HG03575 (cell line): Measurements from ENCODE around the gene APOA4.
"Not testable (repeated sequence)": the region's sequence is repeated elsewhere in the genome, so short reads cannot be mapped to it uniquely, and the experiment has no call there.

Experiments used
- ATAC-seq: cut with Tn5 transposase; IDR thresholded peaks from one replicate; pipeline ENCODE4 v1.9.1; 2021; ENCODE audit not compliant: unreplicated experiment, insufficient number of reproducible peaks, low FRiP score; ENCODE audit errors: extremely low read depth

APOA4 gene

DNA sequence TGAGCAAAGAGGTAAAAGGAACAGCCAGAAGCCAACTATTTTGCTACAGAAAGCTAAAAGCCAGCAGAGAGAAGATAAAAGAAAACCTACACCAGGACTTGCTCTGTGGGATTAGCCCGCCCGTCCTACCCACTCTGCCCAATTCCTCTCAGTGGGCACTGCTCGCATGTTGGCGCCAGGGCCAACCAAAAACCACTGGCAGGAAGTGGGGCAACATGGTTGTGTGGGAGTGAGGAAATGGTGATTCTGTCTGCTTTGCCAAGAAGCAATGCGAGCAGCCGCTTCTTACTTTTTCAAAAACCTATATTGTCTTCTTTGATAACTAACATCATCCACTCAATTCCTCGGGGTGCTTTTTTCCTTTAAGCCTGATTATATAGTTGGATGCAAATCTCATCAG, 28.5 kb upstream of the APOA4 start:
- ATAC-seq, result no peak

DNA sequence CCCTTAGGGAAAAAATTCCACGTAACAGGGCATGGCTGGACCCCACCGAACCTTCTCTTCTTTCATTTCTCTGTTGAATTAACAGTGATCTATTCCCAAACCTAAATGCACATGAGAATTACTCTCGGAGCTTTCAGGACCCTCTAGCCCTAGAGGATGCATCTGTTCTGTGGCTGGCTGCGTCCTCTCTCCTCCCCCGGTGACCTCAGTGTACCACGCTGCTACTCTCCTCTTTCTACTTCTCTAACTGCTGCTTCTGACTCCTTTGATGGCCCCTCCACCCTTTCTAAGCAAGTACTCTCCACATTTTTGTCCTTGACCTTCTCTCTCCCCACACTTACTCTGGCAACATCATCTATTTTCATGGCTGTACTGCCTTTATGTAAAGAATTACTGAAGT, 26.4 kb upstream of the APOA4 start:
- ATAC-seq, result no peak

DNA sequence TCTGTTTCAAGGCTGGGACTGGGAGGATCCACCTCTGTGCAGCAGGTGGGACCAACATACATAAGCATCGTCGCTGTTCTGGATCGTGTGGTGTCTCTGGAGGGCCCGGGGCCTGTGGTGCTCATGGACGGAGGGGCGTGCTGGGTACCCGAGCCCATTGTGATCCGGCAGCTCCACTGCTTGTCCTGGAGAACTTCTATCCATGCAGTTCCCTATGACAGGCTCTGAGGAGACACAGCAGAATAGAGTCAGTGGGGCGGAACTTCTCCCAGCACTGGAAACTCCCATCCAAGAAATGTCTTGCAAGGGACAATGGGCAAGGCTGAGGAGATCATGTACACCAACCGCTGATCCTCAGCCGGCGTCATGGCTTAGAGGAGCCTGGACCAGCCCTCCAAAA, 26.0 kb upstream of the APOA4 start:
- ATAC-seq, result no peak

DNA sequence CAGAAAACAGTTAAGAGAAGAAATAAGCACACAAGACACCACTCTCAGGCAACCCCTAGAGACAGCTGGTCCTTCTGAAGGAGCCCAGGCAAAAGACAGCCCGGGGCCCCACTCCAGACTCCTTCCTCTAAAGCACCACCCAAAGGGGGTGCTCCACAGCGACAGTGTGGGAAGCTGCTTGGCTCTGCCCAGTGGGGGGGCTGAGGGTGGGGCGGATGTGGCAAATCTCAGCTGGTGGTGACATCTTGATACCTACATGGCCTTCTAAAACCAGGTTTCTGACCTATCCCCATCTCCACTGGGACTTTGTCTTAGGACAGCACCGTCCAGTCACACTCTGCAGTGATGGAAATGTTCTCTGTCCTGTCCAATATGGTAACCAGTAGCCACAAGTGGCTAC, 24.5 kb upstream of the APOA4 start:
- no peak for ATAC-seq

DNA sequence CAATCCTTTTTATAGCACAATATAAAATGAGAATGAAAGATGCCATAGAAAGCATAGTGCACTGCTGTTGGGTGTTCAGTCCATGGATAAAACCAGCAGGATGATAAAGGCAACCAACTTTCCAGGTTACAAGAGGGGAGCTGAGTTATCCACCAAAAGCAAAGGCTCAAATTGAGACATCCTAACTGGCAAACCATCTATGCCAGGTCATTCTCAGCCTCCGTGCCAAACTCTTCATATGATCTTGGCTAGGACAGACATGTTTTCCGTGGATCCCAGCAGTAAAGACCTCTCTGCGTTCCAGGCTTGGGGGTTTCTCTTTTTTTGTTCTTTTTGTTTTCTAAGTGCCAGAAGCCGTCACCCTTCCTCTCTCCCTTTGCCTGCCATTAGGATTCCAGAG, 21.6 kb upstream of the APOA4 start:
- no peak for ATAC-seq

DNA sequence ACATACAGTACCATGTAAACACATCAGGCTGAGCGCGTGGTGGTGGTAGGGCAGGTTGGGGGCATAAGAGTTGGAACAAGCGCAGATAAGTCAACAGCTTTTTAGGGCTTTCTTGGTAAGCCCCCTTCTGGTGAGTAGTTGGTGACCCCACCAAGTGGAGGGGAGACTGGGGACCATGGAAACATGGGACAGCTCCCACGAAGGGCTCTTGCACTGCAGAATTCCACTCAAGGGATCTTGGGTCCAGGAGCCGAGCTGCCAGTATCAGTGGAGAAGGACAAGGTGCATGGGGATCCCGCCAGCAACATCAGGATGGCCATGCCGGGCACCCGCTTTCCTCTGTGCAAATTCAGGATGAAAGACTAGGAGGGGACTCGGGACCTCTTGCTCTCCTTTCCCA, 20.6 kb upstream of the APOA4 start:
- ATAC-seq, result no peak

DNA sequence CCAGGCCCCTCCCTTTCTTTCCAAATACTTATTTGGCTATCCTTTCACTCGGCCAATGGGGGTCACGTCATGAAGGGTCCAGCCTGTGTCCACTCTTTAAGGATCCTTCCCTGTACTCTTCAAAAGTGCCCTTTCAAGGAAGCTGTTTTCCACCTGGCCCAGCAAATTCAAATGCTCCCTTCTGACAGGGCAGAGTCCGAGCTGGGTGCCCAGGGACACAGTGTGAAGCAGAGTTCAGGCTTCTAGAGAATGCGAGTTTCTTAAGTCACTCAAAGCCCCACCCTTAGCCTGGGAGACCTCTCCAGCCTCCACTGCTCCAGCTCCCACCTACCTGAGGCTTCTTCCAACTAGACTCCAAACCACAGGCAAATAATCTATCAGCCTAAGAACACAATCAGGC, 19.8 kb upstream of the APOA4 start:
- no peak for ATAC-seq

DNA sequence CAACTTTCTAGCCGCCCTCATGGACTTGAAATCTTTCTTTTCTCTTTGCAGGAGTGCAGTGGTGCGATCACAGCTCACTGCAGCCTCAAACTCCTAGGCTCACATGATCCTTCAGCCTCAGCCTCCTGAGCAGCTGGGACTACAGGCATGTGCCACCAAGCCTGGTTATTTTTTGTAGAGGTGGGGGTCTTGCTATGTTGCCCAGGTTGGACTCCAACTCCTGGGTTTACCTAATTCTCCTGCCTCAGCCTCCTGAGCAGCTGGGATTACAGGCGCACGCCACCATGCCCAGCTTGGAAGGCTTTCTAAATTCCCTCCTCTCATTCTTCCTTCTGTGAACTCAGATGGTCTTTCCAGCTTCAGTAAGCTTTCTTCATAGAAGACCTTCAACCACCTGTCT, 19.0 kb upstream of the APOA4 start:
- no peak for ATAC-seq

DNA sequence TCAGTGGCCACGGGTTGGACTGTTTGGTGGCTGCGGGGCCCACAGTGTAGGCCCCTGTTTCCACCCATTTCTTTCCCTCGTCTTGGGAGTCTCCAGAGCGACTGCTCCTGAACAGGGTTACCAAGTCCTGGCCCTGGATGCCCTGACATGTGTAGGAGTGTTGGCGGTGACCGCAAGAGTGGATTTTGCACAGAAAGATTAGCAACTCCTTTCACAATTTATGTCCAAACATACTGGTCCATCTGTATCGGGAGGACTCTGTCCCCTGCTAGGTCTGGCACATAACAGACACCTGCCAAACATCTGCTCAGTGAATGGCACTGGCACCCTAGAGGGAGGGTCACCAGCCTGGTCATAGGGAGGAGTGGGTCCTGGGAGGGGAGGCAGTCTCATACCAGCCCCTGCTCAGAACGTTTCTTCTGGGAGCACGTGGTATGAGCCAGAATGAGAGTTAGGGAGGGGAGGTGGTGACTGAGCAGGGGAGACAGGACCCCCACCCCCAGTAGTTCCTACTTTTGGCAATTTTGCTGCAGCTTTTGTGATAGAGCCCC, 17.7 kb upstream of the APOA4 start:
- no peak for ATAC-seq

DNA sequence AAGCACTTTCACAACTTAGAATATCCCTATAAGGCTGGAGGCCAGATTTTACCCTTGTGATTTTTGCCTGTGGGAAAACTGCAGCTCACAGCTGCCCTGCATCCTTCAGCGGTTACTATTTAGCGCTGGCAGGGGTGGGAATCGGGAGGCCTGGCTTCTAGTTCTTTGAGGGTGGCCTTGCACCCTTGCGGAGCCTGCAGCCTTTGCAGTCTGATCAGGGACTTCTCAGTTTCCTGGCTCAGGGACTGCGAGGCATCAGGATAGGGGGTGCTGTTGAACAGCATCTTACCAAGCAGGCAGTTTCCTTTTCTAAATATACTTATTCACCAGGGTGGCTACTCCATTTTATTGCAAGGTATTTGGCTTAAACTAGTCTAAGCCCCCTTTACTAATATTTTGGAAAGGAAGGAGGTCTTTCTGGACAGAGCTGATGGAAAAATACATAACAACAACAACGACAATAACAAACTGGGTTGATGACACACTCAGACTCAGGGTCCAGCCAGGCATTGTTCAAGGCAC, 17.2 kb upstream of the APOA4 start:
- ATAC-seq, result no peak

DNA sequence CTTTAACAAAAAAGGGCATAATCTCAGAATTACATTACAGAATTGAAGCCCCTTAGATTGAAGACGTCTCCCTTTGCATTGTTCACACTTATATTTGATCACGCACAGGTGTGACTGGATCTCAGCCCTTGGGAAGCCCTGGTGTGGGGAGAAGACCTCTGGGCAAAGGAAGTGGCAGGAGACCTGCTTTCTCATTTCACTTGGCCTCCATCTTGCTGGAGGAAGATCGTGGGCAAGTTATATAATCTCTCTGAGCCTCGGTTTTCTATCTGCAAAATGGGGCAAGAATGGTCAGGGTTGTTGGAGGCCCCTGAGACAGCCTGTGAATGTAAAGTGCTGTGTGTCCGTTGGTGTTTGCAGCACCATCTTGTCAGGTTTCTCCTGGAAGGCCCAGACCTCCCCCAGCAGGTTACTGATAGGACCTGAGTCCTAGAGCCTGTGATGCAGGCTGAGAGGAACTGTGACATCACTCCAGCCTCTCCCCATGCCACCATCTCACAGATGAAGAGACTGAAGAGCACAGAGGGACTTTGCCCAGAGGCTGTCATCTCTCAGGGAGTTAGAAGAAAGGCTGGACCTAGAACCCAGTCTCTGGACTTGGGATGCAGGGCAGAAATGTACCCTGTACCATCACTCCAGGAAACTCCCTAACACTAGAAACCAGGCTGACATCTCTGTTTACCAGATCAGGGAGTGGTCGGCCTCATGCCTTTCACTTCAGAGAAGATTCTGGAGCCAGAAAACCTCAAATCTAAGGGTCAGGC, 15.4 kb upstream of the APOA4 start:
- no peak for ATAC-seq

DNA sequence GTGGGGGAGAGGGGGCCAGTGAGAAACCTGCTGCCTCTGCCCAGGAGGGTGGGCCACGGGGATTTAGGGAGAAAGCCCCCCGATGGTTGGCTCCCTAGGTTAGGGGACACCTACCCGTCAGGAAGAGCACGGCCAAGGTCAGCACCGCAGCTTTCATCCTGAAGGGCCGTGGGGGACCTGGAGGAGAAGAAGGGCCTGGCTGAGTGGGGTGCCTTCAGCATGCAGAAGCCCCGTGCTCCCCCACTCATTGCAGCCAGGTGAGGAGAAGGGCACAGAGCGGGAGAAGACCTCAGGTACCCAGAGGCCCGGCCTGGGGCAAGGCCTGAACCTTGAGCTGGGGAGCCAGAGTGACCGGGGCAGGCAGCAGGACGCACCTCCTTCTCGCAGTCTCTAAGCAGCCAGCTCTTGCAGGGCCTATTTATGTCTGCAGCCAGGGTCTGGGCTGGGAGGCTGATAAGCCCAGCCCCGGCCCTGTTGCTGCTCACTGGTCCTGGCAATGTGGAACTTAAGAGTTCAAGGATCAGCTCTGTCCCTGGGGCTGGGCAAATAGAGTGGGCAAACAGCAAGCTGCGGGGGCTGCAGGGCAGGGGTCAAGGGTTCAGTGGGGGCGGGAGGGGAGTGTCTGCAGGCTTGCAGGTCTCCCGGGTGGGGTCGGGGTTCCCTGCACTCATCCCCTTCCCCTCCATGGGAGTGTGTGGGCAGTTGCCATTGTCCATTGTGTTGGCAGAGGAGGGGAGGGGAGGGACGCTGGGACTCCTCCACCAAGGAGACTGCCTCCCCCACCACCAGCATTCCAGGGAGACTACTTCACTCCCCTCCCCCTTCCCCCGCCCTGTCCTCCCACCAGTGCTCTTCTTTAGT, 14.4 kb upstream of the APOA4 start, which contains the start of gene APOA1:
TSS of gene APOA1 (minus strand) at position 392 of the 861 bp plus-strand sequence. CDS start at position 157, 235 bp downstream.
- no peak for ATAC-seq

DNA sequence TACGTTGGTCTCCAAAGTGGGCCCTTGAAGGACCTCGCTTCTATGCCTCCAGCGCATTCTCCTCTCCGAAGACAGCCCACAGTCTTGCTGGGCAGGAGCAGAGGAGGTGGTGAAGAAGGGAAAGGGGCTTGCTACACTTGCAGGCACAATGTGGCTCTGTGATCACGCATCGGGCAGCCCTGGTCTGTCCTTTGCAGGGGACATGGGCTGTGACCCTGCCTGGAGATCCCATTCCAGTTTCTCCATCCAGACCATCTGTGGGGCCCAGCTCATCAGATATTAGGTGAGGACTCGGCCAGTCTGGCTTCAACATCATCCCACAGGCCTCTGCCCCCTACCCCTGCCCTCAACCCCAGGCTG, 13.5 kb upstream of the APOA4 start:
- no peak for ATAC-seq

DNA sequence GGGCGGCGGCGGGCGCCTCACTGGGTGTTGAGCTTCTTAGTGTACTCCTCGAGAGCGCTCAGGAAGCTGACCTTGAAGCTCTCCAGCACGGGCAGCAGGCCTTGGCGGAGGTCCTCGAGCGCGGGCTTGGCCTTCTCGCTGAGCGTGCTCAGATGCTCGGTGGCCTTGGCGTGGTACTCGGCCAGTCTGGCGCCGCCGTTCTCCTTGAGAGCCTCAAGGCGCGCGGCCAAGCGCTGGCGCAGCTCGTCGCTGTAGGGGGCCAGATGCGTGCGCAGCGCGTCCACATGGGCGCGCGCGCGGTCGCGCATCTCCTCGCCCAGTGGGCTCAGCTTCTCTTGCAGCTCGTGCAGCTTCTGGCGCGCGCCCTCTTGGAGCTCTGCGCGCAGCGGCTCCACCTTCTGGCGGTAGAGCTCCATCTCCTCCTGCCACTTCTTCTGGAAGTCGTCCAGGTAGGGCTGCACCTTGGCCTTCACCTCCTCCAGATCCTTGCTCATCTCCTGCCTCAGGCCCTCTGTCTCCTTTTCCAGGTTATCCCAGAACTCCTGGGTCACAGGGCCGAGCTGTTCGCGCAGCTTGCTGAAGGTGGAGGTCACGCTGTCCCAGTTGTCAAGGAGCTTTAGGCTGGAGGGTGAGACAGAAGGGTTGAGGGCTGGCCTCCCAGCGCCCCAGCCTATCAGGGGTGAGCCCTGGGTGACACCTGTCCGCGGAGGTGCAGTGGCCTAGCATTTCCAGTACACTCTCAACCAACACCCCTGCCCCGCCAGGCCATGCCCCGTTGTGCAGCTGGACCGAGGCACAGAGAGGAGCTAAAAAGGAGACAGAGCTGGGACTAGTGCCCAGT, 12.9 kb upstream of the APOA4 start:
- no peak for ATAC-seq

DNA sequence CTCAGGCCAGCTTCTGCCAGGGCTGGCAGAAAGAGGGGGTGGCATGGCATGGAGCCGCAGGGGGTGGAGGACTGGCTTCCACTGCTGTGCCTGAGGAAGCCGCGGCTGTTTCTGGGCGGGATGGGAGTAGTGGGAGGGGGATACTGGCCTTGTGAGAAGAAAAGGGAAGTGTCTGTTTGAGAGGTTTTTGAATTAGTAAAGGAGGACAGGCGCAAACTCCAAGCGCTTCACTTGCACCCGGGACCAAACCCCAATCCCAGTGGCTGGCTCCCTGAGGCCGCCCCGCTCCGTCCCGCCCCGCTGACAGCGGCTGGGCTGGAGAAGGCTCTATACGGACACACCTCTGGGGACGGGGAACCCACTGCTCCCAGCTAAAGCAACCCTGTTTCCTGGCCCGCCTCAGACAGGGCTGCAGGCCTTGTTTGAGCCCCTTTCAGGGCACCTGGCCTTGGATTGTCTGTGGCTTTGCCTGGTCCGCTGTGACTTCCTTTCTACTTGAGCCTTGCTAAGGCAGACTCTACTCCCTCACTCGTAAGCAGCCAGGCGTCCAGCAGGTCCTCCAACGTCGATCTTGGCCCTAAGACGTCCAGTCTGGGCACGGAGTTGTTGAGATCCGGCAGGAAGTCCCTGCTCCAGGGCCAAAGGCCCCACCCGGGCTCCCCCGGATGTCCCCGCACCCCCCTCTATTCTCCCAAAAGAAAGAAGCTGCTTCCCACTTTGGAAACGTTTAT, 12.1 kb upstream of the APOA4 start:
- ATAC-seq, result no peak

DNA sequence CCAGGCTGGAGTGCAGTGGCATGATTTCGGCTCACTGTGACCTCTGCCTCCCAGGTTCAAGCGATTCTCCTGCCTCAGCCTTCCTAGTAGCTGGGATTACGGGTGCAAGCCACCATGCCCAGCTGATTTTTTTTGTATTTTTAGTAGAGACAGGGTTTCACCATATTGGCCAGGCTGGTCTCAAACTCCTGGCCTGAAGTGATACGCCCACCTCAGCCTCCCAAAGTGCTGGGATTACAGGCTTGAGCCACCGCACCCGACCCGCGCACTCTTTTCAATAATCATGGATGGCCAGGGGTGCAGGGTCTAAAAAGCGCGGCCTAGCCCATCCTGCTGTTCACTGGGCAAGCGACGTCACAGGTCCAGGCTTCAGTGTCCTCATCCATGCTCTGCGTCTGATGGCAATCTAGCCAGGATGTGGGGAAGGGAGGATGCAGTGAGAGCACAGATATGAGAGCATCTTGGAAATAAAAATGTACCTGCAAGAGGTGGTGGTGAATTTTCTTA, 11.5 kb upstream of the APOA4 start:
- not testable (repeated sequence) for ATAC-seq

DNA sequence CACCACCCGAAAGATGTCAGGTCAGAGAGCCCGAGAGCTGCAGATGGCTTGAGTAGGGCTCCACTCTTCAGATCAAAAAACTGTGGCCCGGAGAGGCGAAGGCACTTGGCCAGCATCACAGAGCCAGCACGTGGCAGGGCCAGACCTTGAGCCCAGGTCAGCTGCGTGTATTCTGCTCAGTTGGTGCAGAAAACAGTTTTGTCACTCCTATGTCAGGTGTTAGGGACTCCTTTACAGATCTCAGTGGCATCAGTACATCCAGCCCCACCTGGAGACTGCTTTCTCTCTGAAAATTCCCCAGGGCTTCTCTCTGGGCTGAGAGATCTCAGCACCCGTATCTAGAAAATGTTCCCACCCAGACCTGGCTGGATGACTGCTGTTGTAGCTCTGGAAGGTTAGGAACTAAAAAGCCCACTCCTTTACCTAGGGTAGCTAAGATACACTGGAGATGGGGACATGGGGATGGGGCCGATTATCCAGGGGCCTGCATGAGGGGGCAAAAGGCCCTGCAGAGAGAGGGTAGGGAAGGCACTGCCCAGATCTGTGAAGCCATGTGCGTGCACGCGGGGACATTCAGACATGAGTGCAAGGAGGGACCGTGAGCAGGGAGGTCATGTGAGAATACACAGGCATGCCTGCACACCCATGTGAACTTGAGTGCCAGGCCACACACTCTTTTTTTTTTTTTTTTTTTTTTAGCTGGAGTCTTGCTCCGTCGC, 10.9 kb upstream of the APOA4 start:
- ATAC-seq, result no peak

DNA sequence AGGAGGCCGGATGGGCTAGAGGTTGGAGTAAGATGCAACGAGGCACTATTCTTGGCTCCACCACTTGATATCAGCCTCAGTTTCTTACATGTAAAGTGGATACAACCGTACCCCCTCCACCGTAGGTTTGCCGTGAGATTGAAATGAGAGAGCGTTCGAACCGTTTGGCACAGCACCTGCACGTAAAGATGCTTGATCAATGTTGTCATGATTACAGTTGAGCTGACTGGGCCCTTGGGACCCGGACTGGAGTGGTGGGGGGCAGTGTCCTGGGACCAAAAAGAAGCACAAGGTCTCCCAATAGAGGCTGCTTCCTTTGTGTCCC, 10.3 kb upstream of the APOA4 start:
- ATAC-seq, result no peak
